ENCODE measurements around the gene RPS6KB2.

- TF ChIP-seq CTCF (conservative IDR thresholded peaks at IDR 0.05; ENCODE audit: low read depth, low read length) (no peak), EZH2 (IDR thresholded peaks at IDR 0.05; ENCODE audit: borderline replicate concordance, low read depth, low read length, poor library complexity, severe bottlenecking) (no peak)
Measured at GRCh38 chr11:67433536-67434394, 5.5 kb downstream of the RPS6KB2 start.
